Left ventricle myocardium superior (tissue), 1 donor: Measurements from ENCODE around the gene GPX4. TPM values are rescaled to one million over a fixed set of nuclear protein-coding genes. Genes with fewer than 3 reads are reported as not detected.
"Not testable (repeated sequence)": the region's sequence is repeated elsewhere in the genome, so short reads cannot be mapped to it uniquely, and the experiment has no call there.

Experiments used
- ATAC-seq: fragments of 200-7000 bp; cut with Tn5 transposase; one replicate; pipeline ENCODE4 v1.9.1; 2020; ENCODE audit warnings: mild to moderate bottlenecking, moderate library complexity
- DNase-seq: peaks from one replicate; pipeline ENCODE4 v3.0.0-alpha.2; 2020
- intact Hi-C: fragments of 100-400 bp; cut with micrococcal nuclease; formaldehyde crosslinking; loops from one replicate; pipeline ENCODE4 v1.11.0; 2022
- total RNA-seq: library from RNA; stranded (reverse); fragmentation: NEBNext Ultra II Directional; extraction: Animal tissue kit (Norgen Biotek cat#: 25700); gene quantifications from one replicate; pipeline ENCODE4 v1.2.1, GENCODE V29; 2021
- donor health status: DM: no; HTN: yes; CAD: no; lungs with severe emphysema.

GPX4 gene
- total RNA-seq, 1 donor from 2014 or later: 337 TPM

- DNase-seq: no peak
- ATAC-seq: no peak
- intact Hi-C loops: loop anchor here (10.0 kb wide), 1 partner anchor 85 kb away; no protein-coding TSS in a partner anchor
Observed at GRCh38 chr19:1109697-1110671, 6.2 kb downstream of the GPX4 start.

GRCh38 chr19:1110809-1111640, 7.2 kb downstream of the GPX4 start:
- ATAC-seq (no peak), DNase-seq (no peak)
- intact Hi-C loops: loop anchor here (10.0 kb wide), 1 partner anchor 84 kb away; no protein-coding TSS in a partner anchor

- intact Hi-C loops: loop anchor here (10.0 kb wide), 1 partner anchor 83 kb away; no protein-coding TSS in a partner anchor
- no peak for ATAC-seq
- no peak for DNase-seq
Observed at GRCh38 chr19:1111641-1112267, 8.0 kb downstream of the GPX4 start.

- peak; percentile 75 for DNase-seq
- intact Hi-C loops: loop anchor here (10.0 kb wide), 1 partner anchor 82 kb away; no protein-coding TSS in a partner anchor
- peak; percentile 47 for ATAC-seq
Observed at GRCh38 chr19:1112268-1113029, 8.7 kb downstream of the GPX4 start.

- ATAC-seq: peak; percentile 91
- intact Hi-C loops: loop anchor here (10.0 kb wide), 1 partner anchor 81 kb away; no protein-coding TSS in a partner anchor
- DNase-seq: peak; percentile 98
Observed at GRCh38 chr19:1113030-1113985, 9.5 kb downstream of the GPX4 start.

- ATAC-seq (no peak), DNase-seq (no peak)
- intact Hi-C loops: loop anchor here (10.0 kb wide), 1 partner anchor 81 kb away; no protein-coding TSS in a partner anchor
Observed at GRCh38 chr19:1113986-1114483, 10.2 kb downstream of the GPX4 start.

GRCh38 chr19:1114728-1115127, 10.9 kb downstream of the GPX4 start:
- ATAC-seq, DNase-seq: not testable (repeated sequence)
- intact Hi-C loops: loop anchor here (10.0 kb wide), 1 partner anchor 80 kb away; no protein-coding TSS in a partner anchor

- DNase-seq: no peak
- intact Hi-C loops: loop anchor here (10.0 kb wide), 1 partner anchor 79 kb away; no protein-coding TSS in a partner anchor
- ATAC-seq: no peak
Observed at GRCh38 chr19:1115646-1116420, 12.0 kb downstream of the GPX4 start.

- ATAC-seq (no peak), DNase-seq (peak; percentile 32)
- intact Hi-C loops: loop anchor here (10.0 kb wide), 1 partner anchor 78 kb away; no protein-coding TSS in a partner anchor
Observed at GRCh38 chr19:1116726-1117581, 13.2 kb downstream of the GPX4 start.

- DNase-seq (no peak), ATAC-seq (no peak)
- intact Hi-C loops: loop anchor here (10.0 kb wide), 1 partner anchor 77 kb away; no protein-coding TSS in a partner anchor
Observed at GRCh38 chr19:1117654-1118053, 13.9 kb downstream of the GPX4 start.

- no peak for ATAC-seq
- DNase-seq: peak; percentile 36
- intact Hi-C loops: loop anchor here (10.0 kb wide), 1 partner anchor 76 kb away; no protein-coding TSS in a partner anchor
Observed at GRCh38 chr19:1118999-1119398, 15.2 kb downstream of the GPX4 start.

GRCh38 chr19:1119475-1120217, 15.9 kb downstream of the GPX4 start:
- intact Hi-C loops: loop anchor here (10.0 kb wide), 1 partner anchor 75 kb away; no protein-coding TSS in a partner anchor
- ATAC-seq (no peak), DNase-seq (peak; percentile 28)

GRCh38 chr19:1121395-1121794, 17.6 kb downstream of the GPX4 start:
- intact Hi-C loops: no loop called here
- no peak for DNase-seq
- ATAC-seq: no peak
